NCI-H82 treated with DMSO at 0.1 percent for 48 hours (cell line): ENCODE data around the gene HAPLN3.
"Not testable (repeated sequence)": the region's sequence is repeated elsewhere in the genome, so short reads cannot be mapped to it uniquely, and the experiment has no call there.

Source experiments
- DNase-seq: peaks from one replicate; lab custom pipeline; 2025; ENCODE audit not compliant: unreplicated experiment; lab: John Stamatoyannopoulos, UW

The HAPLN3 gene, protein sequence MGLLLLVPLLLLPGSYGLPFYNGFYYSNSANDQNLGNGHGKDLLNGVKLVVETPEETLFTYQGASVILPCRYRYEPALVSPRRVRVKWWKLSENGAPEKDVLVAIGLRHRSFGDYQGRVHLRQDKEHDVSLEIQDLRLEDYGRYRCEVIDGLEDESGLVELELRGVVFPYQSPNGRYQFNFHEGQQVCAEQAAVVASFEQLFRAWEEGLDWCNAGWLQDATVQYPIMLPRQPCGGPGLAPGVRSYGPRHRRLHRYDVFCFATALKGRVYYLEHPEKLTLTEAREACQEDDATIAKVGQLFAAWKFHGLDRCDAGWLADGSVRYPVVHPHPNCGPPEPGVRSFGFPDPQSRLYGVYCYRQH

DNA sequence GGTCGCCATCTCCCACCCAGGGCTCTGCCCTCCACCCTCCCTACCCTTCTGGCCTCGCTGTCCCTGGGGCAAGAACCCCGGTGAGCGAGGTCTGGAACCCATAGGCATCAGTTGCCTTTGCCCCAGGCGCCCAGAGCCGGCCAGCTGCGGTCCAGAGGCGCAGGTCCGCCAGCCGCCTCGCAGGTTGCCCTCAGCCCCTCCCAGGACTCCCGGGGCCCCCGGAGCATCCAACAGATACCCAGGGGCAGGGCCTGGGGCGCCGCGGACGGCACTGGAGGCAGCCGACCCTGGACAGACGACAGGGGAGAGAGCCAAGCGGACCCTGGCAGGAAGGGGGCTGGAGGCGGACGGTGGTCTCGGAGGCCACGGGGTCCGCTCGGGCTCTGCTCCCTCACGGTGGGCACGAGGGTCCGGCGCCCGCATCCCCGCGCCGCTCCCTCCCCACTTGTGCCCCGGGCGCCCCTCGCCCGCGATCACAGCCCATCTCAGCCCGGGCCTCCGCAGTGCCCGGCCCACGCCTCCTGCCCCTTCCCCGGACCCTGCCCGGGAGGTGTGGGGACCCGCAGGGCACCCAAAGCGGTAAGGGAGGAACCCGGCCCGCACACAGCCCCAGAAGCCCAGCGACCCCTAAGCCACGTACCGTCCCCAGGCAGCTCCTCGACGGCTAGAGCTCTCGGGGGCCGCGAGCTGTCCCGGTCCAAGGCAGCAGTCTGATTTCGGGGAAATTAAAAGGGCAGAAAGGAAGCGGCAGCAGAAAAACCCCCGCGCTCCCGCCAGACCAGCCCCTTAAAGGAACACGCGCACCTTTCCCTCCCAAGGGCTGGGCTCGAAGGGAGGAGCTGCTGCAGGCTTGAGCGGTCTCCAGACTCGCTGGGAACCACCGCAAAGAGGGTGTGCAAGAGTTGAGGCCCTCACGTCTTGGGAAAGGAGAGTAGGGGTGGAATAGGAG is at the start of gene HAPLN3:
HAPLN3 (minus strand) TSS at position 726 of the 949 bp plus-strand sequence. CDS start 8,246 bp downstream, outside the sequence.
- DNase-seq = no peak

DNA sequence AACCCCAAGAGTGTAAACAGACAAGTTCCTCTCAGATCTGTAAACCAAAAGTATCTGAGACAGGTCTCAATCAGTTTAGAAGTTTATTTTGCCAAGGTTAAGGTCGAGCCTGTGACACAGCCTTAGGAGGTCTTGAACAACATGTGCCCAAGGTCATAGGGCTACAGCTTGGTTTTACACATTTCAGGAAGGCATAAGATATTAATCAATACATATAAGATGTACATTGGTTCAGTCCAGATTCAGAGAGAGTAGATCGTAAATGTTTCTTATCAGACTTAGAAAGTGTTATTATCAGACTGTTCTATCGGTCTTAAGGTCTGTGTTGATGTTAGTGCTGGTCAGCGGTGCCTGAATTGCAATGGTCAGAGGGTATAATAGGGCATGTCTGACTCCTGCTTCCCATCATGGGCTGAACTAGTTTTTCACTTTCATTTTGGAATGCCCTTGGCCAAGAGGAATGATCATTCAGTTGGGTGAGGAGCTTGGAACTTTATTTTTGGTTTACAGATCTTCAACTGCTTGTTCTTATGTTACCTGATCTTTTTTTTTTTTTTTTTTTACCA is 44.8 kb upstream of the HAPLN3 start:
- no peak for DNase-seq

DNA sequence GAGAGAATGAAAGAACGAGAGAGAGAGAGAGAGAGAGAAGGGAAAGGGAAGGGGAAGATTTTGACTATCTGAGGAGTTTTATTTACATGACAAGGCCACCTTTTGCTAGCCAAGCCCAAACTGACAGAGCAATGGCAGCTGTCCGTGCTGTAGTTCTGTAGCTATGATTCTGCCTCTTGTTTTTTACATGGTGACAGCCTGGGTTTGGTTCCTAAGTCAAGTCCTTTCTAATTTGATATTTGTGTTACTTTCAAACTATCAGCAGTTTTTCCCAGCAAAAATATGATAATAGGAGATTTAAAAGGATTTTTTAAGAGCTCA is 44.1 kb upstream of the HAPLN3 start:
- no peak for DNase-seq

DNA sequence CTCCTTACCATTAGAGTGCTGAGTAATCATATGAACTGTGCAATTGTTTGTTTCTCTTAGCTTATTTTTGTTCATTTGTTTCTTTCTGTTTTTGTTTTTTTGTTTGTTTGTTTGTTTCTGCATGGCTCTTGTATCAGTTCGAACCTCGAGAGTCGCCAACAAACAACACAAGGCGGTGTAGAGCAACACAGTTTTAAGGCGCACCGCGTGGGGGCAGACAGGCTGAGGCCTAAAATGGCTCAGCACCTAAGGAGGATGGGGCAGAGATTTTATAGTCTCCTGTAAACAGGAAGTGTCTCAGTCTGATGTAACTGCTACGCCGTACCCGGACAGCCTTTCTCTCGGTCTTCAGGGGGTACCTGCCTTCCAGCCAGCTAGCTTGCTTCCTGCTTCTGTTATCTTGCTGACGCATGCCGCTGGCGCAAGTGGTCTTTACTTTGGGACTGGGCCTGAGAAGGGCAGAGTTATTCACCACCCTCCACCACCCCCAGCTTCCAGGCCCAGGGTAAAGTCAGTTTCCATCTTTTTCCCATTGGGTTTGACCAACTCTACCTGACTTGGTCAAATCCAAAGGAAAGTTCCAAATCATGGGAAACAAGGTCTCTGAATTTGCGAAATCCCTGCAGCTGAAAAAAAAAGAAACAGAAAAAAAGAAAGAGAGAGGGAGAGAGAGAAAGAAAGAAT is 43.6 kb upstream of the HAPLN3 start:
- no peak for DNase-seq

DNA sequence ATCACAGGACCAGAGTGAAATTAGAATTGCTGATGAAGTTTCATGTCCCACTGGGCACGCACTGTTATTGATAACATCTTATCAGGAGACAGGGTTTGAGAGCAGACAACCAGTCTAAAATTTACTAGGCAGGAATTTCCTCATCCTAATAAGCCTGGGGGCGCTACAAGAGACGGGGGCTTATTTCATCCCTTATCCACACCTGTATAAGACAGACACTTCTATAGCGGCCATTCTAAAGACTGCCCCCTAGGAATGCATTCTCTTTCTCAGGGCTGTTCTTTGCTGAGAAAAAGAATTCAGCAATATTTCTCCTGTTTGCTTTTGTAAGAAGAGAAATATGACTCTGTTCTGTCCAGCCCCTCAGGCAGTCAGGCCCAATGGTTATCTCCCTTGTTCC is 39.1 kb upstream of the HAPLN3 start:
- DNase-seq = not testable (repeated sequence)

DNA sequence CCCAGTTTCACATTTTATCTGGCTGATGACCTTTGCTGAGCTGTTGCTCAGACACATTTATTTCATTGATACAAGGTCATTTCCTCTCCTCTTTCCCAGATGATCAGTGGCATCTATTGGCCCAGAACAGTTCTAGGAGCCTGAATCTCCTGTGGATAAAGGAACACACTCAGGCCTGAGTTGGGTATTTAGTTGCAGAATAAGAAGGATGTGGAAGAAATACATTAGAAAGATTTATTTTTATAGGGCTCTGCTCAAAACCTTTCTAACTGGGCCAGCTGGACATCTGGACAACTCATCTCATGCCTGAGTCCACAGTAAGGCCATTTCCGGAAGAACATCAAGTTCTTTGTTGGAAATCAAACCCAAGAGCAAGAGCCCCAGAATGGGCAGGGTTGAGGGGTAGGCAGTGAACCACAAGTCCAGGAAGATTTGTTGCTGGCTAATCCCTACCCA is 37.6 kb upstream of the HAPLN3 start:
- DNase-seq = no peak

DNA sequence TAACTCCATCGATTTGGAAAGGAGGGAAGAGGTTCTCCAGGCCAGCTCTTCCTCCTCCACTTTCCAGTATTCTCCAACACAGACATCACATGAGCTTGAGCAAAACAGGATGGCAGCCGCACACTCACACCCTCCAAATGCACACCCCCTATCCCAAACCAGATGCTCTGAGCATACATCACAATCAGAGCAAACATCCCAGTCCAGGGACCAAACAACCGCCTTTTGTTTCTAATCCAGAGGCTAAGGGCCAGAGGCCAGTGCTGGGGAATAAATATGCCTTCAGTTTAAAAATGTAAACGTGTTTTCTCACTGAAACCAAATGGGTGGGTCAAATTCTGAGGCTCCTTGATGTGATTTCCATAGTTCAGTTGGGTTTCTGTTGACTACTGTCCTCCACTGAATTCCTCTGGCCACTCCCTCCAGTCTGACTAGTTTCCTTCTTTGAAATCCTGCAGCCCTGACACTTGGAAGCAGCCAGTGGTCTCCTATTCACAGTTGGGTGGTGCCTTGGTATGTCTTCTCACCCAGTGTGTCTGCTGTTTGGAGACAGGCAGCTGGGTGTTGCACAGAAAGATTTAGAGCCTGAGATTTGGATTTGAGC is 37.0 kb upstream of the HAPLN3 start:
- DNase-seq = no peak

DNA sequence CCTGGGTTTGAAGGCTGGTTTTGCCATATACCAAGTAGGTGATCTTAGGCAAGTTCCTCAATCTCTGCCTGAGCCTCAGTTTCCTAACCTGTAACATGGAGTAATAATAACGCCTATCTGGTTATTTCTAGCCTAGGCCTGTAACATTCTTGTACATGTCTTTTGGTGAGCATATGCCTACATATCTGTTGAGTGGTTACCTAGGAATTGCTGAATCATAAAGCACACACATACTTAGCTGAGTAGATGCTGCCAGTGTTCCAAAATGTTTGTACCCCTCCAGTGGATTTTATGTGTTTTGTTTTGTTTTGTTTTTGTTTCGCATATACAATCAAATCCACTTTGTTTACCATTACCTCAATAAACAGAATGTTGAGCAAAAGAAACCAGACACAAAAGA is 35.2 kb upstream of the HAPLN3 start:
- DNase-seq = no peak

DNA sequence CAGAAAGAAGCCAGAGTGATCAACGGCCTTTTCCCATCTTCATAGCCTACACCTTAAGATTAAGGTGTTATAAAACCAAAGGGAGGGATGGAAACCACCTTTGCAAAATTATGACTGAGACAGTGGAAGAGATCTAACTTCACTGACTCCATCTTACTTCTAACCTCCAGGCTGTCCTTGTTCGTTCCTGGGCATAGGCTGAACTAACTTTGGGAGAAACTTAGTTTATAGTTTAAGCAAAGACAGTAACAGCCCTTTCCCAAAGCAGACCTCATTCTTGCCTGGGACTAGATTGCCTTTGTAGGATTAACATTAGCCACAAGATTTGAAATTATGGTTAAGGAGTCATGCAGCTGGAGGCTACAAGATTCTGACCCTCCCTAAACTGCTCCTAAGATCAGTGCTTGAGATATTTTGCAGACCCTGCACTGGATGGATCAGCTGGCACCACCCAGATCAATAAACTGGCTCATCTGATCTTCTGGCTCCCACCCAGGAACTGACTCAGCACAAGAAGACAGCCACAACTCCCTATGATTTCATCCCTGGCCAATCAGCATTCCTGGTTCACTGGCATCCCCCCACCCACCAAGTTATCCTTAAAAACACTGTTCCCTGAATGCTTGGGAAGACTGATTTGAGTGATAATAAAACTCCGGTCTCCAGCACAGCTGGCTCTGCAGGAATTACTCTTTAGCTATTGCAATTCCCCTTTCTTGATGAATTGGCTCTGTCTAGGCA is 34.2 kb upstream of the HAPLN3 start:
- DNase-seq = not testable (repeated sequence)

DNA sequence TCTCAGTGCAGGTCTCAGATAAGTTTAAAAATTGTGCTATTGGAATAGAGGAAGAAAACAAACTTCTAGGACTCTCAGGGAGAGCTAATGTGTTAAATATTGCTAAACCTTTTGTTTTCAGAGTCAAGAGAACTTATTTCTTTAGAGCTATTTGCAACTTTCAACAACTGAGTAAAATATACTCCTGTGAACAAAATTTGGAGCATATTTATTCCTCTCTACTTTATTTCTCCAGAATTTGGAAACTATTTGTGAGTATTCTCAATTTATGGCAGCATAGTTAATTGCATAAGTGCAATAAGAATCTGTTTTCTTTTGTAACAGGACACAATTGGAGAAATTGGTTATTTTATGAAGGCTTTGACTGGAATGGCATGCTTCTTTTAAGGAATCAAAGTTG is 32.8 kb upstream of the HAPLN3 start:
- DNase-seq = not testable (repeated sequence)

DNA sequence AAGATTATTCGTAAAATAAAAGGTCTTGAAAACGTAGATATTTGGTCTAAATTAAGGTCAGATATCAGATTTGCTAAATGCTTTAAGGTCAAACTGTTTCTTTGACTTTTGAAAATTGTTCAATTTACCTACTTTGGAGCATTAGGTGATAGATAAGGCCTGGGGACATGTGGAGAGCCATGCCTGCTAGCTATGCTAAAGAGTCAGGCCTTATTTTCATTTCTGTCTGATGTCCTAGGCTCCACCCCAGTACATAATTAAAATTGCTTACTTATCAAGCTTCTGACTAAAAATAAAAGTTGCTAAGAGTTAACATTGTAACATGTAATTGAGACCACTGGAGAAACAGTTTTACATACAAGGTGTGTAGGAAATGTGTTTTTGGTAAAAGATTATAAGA is 30.3 kb upstream of the HAPLN3 start:
- DNase-seq = not testable (repeated sequence)

DNA sequence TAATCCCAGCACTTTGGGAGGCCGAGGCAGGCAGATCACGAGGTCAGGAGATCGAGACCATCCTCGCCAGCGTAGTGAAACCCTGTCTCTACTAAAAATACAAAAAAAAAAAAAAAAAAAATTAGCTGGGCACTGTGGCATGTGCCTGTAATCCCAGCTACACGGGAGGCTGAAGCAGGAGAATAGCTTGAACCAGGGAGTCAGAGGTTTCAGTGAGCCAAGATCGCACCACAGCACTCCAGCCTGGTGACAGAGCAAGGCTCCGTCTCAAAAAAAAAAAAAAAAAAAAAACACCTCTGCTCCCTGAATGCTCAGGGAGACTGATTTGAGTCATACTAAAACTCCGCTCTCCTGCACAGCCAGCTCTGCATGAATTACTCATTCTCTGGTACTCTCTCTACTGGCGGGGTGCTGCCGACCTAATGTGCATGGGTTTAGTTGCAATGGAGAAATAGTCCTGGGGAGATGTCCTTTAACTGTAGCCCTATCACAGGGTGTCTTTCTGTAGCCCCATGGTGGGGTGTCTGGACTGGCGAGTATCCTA is 25.6 kb upstream of the HAPLN3 start:
- not testable (repeated sequence) for DNase-seq

DNA sequence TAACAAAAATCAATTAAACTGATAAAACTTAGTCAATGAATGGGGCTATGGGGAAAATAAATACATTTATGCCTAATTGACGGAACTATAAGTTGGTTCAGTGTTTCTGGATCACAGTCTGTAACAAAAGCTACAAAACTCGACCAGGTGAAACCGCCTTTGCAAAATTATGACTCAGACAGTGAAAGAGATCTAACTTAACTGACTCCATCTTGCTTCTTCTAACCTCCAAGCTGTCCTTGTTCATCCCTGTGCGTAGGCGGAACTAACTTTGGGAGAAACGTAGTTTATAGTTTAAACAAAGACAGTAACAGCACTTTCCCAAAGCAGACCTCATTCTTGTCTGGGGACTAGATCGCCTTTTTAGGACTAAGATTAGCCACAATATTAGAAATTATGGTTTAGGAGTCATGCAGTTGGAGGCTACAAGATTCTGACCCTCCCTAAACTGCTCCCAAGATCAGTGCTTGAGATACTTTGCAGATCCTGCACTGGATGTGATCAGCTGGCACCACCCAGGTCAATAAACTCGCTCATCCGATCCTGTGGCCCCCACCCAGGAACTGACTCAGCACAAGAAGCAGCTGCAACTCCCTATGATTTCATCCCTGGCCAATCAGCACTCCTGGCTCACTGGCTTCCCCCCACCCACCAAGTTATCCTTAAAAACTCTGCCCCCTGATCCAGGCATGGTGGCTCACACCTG is 25.0 kb upstream of the HAPLN3 start:
- no peak for DNase-seq

DNA sequence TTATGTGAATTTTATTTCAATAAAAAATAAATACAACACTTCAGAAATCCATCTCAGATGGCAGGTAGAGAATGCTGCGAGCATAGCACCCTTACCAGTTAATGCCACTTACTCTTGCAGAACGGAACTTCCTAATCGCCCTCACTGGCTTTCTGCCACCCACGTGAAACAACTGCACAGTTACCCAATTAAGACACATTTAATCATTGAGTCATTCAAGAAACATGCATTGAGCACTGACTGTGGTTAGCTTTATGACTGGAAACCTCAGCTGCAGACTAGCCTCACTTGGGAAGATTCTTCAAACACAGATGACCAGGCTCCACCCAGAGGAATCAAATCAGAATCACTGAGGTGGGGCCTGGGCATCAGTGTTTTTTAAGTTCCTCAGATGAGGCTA is 23.4 kb upstream of the HAPLN3 start:
- DNase-seq = no peak

DNA sequence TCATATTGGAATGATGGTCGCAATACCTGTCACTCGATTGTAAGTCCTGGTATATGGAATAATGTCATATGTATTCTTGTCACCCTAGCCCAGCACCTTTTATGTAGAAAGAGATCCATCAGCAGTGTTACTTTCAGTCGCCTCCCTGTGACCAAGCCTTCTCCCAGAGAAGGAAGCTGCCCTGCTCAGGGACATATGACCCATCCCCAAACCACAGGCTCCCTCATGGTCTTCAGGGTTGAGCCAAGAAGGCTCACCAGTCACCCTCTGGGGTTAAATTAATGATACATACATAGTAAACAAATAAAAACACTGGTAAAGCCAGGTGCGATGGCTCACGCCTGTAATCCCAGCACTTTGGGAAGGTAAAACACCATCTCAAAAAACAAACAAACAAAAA is 22.4 kb upstream of the HAPLN3 start:
- DNase-seq = no peak

DNA sequence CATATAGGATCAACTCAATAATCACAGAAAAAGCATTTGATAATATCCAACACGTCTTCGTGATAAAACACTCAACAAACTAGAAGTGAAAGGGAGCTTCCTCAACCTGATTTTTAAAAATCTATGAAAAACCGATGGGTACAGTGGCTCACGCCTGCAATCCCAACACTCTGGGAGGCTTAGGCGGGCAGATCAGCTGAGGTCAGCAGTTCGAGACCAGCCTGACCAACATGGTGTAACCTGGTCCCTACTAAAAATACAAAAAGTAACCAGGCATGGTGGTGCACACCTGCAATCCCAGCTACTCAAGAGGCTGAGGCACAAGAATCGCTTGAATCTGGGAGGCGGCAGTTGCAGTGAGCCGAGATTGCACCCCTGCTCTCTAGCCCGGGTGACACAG is 20.0 kb upstream of the HAPLN3 start:
- DNase-seq = no peak

DNA sequence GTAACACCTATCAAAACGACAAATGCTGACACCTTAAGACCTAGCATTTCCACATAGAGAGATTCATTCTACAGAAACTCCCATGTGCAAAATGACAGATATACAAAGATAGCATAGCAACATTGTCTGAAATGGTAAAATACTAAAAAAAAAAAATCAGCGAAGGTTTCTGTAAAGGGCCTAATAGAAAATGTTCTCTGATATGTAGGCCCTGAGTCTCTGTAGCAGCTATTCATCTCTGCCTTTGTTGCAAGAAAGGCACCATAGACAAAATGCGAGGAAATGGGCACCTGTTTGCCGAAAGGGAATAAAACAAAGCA is 18.5 kb upstream of the HAPLN3 start:
- no peak for DNase-seq

DNA sequence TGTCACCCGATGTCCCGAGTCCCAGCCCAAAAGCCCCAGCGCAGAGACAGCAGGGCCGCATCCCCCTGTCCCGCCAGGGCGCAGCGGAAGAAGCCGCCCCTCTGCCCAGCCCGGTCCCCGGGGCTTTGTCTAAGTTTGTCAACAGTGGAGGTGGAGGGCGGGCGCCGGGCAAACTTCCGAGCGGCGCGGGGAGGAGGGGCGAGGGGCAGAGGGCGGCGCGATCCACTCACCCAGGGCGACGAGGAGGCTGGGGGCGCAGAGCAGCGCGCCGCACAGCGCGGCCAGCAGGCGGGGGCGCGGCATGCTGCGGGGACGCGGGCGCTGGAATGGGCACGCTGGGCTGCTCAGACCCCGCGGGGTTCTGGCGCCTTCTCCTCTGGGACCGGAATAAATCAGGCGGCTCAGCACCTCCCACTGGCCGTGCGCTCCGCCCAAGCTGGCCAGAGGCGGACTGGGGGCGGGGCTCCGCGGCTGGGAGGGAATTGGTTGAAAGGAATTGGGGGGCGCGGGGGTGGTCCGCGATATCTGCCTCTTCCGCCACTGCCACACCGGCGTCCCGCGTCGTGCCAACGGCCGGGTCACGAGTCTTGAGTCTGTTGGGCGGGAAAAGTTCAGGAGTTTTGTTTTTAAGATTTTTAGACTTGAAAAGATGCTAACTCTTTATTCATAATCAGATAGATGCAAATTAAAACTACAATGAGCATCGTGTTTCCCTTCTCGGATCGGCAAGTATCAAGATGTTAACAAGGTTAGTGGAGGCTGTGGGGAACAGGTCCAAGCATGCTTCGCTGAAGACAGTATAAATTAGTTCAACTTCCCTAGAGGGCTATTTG is 17.9 kb upstream of the HAPLN3 start, which contains the start of gene MFGE8:
MFGE8 (minus strand) TSS at position 363 of the 833 bp plus-strand sequence; CDS start at position 303, 60 bp downstream.
- peak; percentile 67 for DNase-seq
